Vagina (tissue), 2 donors: ENCODE data around the gene TPD52L1.

Source experiments
- CTCF ChIP-seq, 3 experiments: fragments of 450-650 bp in 2 of 3; fragments of 200-600 bp in 1 of 3; sonication (generic) in 1 of 3; IDR thresholded peaks; one replicate each; pipeline ENCODE4 v1.5.1; 2017 to 2019; ENCODE audit warnings: antibody characterized with exemption in 3 of 3, mild to moderate bottlenecking in 2 of 3, moderate library complexity in 2 of 3
- POLR2A ChIP-seq, 2 donors: fragments of 450-650 bp; IDR thresholded peaks; one replicate each; pipeline ENCODE4 v1.6.1; 2017; ENCODE audit warnings: antibody characterized with exemption in 2 of 2, mild to moderate bottlenecking in 2 of 2, moderate library complexity in 2 of 2
- POLR2AphosphoS5 ChIP-seq, 2 donors: sonication (generic); formaldehyde crosslinking; IDR thresholded peaks; one replicate each; pipeline ENCODE4 v1.9.0; 2017; ENCODE audit warnings: antibody characterized with exemption in 2 of 2, mild to moderate bottlenecking in 2 of 2, low read depth in 1 of 2; ENCODE audit not compliant: insufficient read depth in 1 of 2

GRCh38 chr6:125112934-125113333 lies 40.6 kb upstream of the TPD52L1 start:
- TF ChIP-seq POLR2A (IDR thresholded peaks at IDR 0.05), result no peak
- TF ChIP-seq CTCF (IDR thresholded peaks at IDR 0.05), result no peak
- TF ChIP-seq POLR2AphosphoS5 (IDR thresholded peaks at IDR 0.05; ENCODE audit: insufficient read depth in 1 of 2, low read depth in 1 of 2), result no peak
